Smooth muscle cell of bladder (primary cell): Measurements from ENCODE around the gene SHFL. TPM values are rescaled to one million over a fixed set of nuclear protein-coding genes. Genes with fewer than 3 reads are reported as not detected.

Experiments used
- total RNA-seq: library from RNA; depleted of rRNA; stranded (reverse); fragments of >200 nt; gene quantifications from 2 replicates; pipeline ENCODE4 v1.2.3, GENCODE V29; 2014

SHFL gene
- total RNA-seq = 16.9 and 18.3 TPM in 2 replicates

DNA sequence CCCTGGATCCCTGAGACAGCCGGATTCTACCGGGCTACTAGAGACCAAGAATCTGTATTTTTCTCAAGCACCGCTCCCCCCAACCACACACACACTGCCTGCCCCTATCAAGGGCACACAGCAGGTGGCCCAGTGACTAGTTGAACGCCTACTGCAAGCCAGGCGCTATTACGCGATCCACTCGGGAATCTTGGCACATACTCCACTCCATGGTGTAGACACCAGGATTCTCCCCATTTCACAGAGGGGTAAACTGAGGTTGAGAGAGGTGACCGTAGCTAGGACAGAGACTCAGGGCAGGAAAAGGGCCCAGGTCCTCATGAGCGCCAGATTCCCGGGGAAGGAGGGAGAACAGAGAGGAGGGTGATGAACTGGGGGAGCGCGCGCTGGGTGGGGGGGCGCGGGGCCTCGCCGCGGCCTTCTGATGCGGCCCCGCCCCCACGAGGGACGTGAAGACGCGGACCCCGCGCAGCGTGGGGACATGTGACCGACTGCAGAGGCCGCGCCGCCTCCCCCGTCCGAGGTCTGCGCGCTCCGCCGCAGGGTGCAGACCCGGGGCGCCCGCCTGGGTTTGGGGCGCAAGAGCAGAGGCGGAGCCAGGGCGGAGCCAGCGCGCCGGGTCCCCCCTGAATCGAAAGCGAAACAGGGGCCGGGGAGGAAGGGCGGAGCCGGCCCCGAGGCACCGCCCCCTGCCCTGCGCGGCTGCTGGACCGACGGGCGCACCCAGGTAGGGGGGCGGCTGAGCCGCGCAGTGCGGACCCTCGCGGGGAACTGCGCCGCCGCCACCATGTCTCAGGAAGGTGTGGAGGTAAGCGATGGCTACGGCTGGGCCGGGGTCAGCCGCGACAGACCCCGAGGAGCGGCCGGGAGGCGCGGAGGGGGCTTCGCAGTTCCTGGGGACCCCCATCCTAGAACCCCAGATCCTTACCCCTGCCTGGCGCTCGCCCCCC is at the start of gene SHFL:
Gene SHFL (plus strand): TSS at position 677 of the 950 bp plus-strand sequence. CDS start 111 bp downstream, at position 788.

GRCh38 chr19:10106100-10106936 is 20.2 kb downstream of the SHFL start, which contains the start of gene PPAN:
Gene PPAN (plus strand): TSS chr19:10106362. CDS start chr19:10106395, 33 bp downstream.

DNA sequence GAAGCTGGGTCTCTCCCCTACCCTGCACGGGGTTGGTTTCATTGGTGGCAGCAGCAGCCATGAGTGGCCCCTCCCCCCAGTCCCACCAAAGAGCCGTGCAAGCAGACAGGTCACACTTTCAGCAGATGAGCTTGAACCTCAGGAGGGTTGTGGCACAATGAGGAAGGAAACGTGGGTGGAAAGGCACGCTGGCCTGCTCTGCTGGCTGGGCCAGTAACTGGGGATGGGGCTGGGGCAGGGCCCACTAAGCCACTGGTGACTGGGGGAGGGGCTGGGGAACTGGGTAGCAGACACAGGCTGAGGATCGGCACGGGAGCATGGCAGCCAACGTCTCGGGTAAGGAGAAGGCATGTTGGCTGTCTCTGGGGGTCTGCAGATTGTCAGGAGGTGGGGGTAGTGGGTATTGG is 25.3 kb downstream of the SHFL start, which contains the start of gene P2RY11:
Gene P2RY11 (plus strand): TSS at position 289 of the 407 bp plus-strand sequence. CDS start 29 bp downstream, at position 318.

Other genes starting within 250 kb of the SHFL start
- gene OLFM2, start 149.8 kb upstream of the SHFL start, total RNA-seq = 2.8 and 4.8 TPM in 2 replicates
- gene COL5A3, start 75.8 kb upstream of the SHFL start, total RNA-seq = 1.7 and 2.1 TPM in 2 replicates
- gene RDH8, start 72.8 kb upstream of the SHFL start, total RNA-seq = not detected in 2 replicates
- gene ANGPTL6, start 16.4 kb downstream of the SHFL start, total RNA-seq = 0.14 and 0.28 TPM in 2 replicates
- 22.8 and 36.7 TPM in 2 replicates for gene PPAN, start 20.0 kb downstream of the SHFL start, total RNA-seq
- 1.00 and 3.3 TPM in 2 replicates for gene P2RY11, start 25.4 kb downstream of the SHFL start, total RNA-seq
- 395 and 434 TPM in 2 replicates for gene EIF3G, start 33.6 kb downstream of the SHFL start, total RNA-seq
- 15.4 and 16.2 TPM in 2 replicates for gene DNMT1, start 108.6 kb downstream of the SHFL start, total RNA-seq
- gene S1PR2, start 145.0 kb downstream of the SHFL start, total RNA-seq = 16.5 and 23.5 TPM in 2 replicates
- 13.1 and 14.2 TPM in 2 replicates for gene MRPL4, start 165.9 kb downstream of the SHFL start, total RNA-seq
- 6.3 and 13.2 TPM in 2 replicates for gene ICAM1, start 184.8 kb downstream of the SHFL start, total RNA-seq
- gene ICAM4, start 200.6 kb downstream of the SHFL start, total RNA-seq = 1.5 and 4.4 TPM in 2 replicates
- gene ICAM5, start 203.6 kb downstream of the SHFL start, total RNA-seq = 1.3 TPM in 2 replicates
- 0.28 and 0.37 TPM in 2 replicates for gene ZGLP1, start 223.5 kb downstream of the SHFL start, total RNA-seq
- gene FDX2, start 229.7 kb downstream of the SHFL start, total RNA-seq = 15.2 and 16.6 TPM in 2 replicates
- gene RAVER1, start 247.2 kb downstream of the SHFL start, total RNA-seq = 4.1 and 6.4 TPM in 2 replicates